CD4-positive, alpha-beta T cell treated with Interleukin-15 for 4 hours (primary cell): ENCODE data around the gene NUDT1.

Source experiments
- DNase-seq: peaks from one replicate; pipeline ENCODE4 v3.0.0-alpha.2; 2020; ENCODE audit warnings: low spot score

NUDT1 gene

DNA sequence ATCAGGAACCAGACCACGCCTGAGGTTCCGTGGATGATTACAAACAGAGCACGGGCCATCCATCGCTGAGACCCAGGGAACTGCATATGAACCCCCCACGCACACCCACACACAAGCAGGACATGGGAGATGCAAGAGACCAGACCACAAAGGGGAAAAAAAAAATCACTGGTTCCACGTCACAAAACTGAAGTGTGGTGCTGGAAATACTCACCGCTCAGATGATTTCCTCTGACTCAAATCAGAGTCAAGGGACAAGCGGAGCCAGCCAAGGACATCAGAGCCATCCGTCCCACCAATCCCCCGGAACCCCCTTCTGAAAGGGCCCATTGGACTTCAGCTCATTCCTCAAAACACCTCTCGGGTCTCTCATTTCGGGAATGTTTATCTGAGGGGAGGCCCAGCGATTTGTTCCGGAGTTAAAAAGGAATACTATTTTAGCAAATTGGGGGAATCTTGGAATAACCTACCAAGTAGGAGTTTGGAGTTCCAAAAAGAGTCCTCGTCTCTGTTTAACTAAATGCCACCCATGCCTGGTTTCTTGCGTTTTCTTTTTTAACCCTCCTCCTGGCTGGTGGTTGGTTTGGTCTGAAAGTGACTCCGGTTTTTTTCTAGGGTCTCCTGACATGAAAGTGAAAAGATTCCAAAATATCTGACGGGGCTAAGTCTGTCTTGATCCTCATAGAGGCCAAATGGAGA lies 57.3 kb downstream of the NUDT1 start:
- DNase-seq, result no peak

DNA sequence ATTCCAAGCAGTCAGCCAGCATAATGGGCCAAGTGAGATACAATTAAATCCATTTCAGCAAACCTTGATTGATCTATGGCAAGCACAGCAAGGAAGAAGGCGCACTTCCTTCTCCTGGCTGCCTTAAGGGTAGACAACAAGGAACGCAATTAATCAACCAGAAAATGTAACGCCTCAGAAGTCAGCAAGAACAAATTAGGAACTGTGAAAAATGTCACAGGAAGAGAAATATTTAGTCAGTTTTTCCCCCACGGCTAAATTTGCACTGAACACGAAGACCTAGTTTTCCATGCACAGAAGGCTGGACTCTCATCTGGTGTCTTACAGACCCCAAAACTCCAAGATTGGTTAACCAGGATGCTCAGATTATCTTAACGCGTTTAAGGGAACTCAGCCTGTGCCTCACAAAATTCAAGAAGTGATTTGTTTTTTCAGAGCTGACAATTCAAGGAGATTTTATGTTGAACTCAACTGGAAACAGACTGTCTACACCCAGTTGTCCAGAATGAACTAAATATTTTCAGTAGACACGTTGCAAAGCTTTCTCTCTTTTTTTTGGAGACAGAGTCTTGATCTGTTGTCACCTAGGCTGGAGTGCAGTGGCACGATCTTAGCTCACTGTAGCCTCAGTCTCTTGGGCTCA lies 58.0 kb downstream of the NUDT1 start:
- no peak for DNase-seq
